Right forelimb (tissue), 1 donor: ENCODE data around the gene TBX4.
"Not testable (repeated sequence)": the region's sequence is repeated elsewhere in the genome, so short reads cannot be mapped to it uniquely, and the experiment has no call there.

Source experiments
- DNase-seq: peaks from one replicate; pipeline ENCODE4 v3.0.0-alpha.2; 2018

TBX4 gene

GRCh38 chr17:61431594-61432311 is 20.5 kb upstream of the TBX4 start:
- no peak for DNase-seq

- DNase-seq = no peak
Observed at GRCh38 chr17:61436273-61436672, 15.9 kb upstream of the TBX4 start.

GRCh38 chr17:61436995-61437704 is 15.1 kb upstream of the TBX4 start:
- no peak for DNase-seq

GRCh38 chr17:61440697-61441096 is 11.5 kb upstream of the TBX4 start:
- DNase-seq = no peak

- DNase-seq = not testable (repeated sequence)
Observed at GRCh38 chr17:61441507-61441906, 10.7 kb upstream of the TBX4 start.

GRCh38 chr17:61442136-61442775 is 10.0 kb upstream of the TBX4 start:
- DNase-seq = no peak

- DNase-seq = no peak
Observed at GRCh38 chr17:61442878-61443474, 9.2 kb upstream of the TBX4 start.

- no peak for DNase-seq
Observed at GRCh38 chr17:61443475-61443882, 8.7 kb upstream of the TBX4 start.

GRCh38 chr17:61444075-61444474 is 8.1 kb upstream of the TBX4 start:
- no peak for DNase-seq

GRCh38 chr17:61444831-61445230 is 7.4 kb upstream of the TBX4 start:
- no peak for DNase-seq

- DNase-seq = no peak
Observed at GRCh38 chr17:61447358-61447757, 4.9 kb upstream of the TBX4 start.

- DNase-seq = no peak
Observed at GRCh38 chr17:61448042-61448441, 4.2 kb upstream of the TBX4 start.

- not testable (repeated sequence) for DNase-seq
Observed at GRCh38 chr17:61449140-61449539, 3.1 kb upstream of the TBX4 start.

- no peak for DNase-seq
Observed at GRCh38 chr17:61449707-61450640, 2.2 kb upstream of the TBX4 start.

- DNase-seq = no peak
Observed at GRCh38 chr17:61450641-61451537, 1.3 kb upstream of the TBX4 start.

- no peak for DNase-seq
Observed at GRCh38 chr17:61451538-61452300, 503 bp upstream of the TBX4 start.

- DNase-seq = no peak
Observed at GRCh38 chr17:61453566-61454380, 1.6 kb downstream of the TBX4 start.

GRCh38 chr17:61454381-61455323 is 2.4 kb downstream of the TBX4 start:
- DNase-seq = no peak
